GM13976 (cell line): ENCODE measurements around the gene NAALADL2.

Experiments
- DNase-seq: peaks from one replicate; pipeline ENCODE4 v3.0.0; 2012; ENCODE audit warnings: low spot score
- CTCF ChIP-seq: IDR thresholded peaks from 2 replicates; pipeline ENCODE4 v1.5.1; 2012; ENCODE audit warnings: borderline replicate concordance, mild to moderate bottlenecking; ENCODE audit not compliant: insufficient read depth; ENCODE audit errors: extremely low read depth, missing control alignments, control extremely low read depth
- in situ Hi-C: fragments of 300-500 bp; cut with MboI; formaldehyde crosslinking; loops from one replicate; pipeline ENCODE4 v1.12.0; 2022; ENCODE audit warnings: low sequenced_read_pairs, mixed read lengths, inconsistent platforms; ENCODE audit not compliant: unreplicated experiment

Gene NAALADL2

GRCh38 chr3:175692256-175692655, 833.1 kb downstream of the NAALADL2 start:
- in situ Hi-C loops, result no loop called here
- no peak for TF ChIP-seq CTCF
- DNase-seq, result no peak

DNA sequence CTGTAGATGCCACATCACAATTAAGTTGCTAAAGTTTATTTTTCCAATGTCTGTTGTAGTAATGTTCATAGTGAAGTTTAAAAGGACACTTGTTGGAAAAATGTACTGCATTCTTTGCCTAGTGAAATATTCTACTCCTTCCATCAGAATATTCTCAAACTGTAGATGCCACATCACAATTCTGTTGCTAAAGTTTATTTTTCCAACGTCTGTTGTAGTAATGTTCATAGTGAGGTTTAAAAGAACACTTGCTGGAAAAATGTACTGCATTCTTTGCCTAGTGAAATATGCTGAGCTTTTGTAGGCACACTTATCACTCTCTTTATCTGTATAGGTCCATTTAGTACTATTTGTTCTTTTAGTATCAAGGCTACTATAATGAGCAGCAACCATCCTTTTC, 836.1 kb downstream of the NAALADL2 start:
- in situ Hi-C loops, result no loop called here
- no peak for TF ChIP-seq CTCF
- no peak for DNase-seq

DNA sequence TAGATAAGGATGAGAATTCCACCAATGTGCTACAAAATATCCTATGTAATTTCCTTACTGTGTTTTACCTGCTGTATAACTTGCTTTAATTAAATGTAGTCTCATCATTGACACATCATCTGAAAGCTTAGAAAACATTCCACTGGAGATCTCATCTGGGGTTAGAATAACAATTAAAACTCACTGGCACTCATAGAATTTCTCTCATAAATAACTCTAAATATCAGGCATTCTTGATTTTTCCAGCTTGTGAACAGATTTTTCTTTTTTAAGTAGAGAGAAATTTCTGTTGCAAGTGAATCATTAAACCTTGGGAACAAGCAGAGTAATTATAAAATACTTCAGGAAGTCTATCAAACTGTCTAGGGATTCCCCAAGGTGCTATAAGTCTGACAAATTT, 843.8 kb downstream of the NAALADL2 start:
- no peak for DNase-seq
- in situ Hi-C loops, result no loop called here
- TF ChIP-seq CTCF, result no peak

DNA sequence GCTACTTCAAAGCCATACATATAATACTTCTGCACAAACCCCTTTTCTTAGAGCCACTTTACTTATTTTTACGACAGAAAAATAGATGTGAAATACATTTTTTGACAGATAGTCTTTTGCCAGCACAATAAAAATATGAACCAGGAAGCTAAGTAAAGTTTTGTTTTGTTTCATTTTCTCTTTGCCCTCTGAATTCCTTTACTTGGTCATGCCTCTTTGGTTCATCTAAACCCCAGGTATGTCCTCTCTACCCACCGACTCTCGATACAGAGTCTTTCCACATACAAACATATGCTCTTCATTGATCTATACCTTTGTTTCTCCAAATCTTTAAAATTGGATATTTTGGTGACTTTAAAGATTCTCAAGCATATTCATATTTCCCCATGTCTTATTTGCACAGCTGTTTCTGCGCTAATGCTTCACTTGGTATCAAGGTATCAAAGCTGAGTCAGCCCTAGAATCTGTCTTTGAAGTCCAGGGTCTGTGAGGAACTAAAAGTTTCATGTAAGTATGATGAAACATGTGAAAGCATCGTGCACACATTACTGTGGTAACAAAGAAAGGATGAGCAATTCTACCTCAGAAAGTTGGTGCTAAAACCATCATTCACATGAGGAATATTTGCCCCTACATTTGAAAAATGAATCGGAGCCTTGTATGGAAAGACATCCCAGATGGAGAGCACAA, 845.4 kb downstream of the NAALADL2 start:
- DNase-seq, result no peak
- in situ Hi-C loops, result no loop called here
- TF ChIP-seq CTCF, result no peak

GRCh38 chr3:175713268-175713667, 854.1 kb downstream of the NAALADL2 start:
- no peak for DNase-seq
- in situ Hi-C loops, result no loop called here
- TF ChIP-seq CTCF, result no peak

GRCh38 chr3:175716446-175716845, 857.3 kb downstream of the NAALADL2 start:
- no peak for DNase-seq
- in situ Hi-C loops, result no loop called here
- TF ChIP-seq CTCF, result no peak
